K562 (cell line): ENCODE measurements around the gene HNRNPA2B1. TPM values are rescaled to one million over a fixed set of nuclear protein-coding genes. Genes with fewer than 3 reads are reported as not detected.
A peak's percentile ranks its signal among the peaks of the same experiment; 100 is the strongest.

Source experiments
- ATAC-seq: fragments of 200-7000 bp; cut with Tn5 transposase; 3 replicates; pipeline ENCODE4 v1.9.1; 2020; ENCODE audit warnings: moderate library complexity
- BruUV-seq: library from RNA; stranded (reverse); fragments of 400-500 nt; replicated peaks from 2 replicates; lab custom pipeline; 2021; lab: Mats Ljungman, UMichigan
- CTCF ChIA-PET: fragments of 300-600 bp; formaldehyde crosslinking; extraction: SDS; loops from one replicate; lab custom pipeline; 2021; ENCODE audit warnings: low intra/inter-chr PET ratio; lab: Yijun Ruan, JAX
- POLR2A ChIA-PET: fragments of 300-600, 350-650 bp; sonication (Branson Sonifier 250); formaldehyde crosslinking; extraction: SDS; loops from one replicate; lab custom pipeline; 2021; ENCODE audit warnings: antibody characterized with exemption, inconsistent platforms; lab: Yijun Ruan, JAX
- DNase-seq, 4 experiments: peaks; one replicate each; pipeline versions ENCODE4 v3.0.0 to v3.0.0-alpha.2; 2011 to 2018; ENCODE audit warnings: low spot score in 3 of 4, mixed read lengths in 3 of 4; ENCODE audit errors: extremely low read depth in 1 of 4
- FAIRE-seq: peaks from 2 replicates; lab custom pipeline; 2011; peaks lifted over from hg19 to GRCh38; lab: Jason Lieb, UNC
- H2AFZ ChIP-seq: 2 replicates; pipeline ENCODE4 v1.6.0; 2011; ENCODE audit warnings: low read depth, low read length, control low read depth, inconsistent platforms
- H3K27ac ChIP-seq: fragments of 200-600 bp; 3 replicates; pipeline ENCODE4 v1.8.0; 2011; ENCODE audit warnings: low read depth, mild to moderate bottlenecking, control low read depth, inconsistent platforms, low read length, moderate library complexity, mixed read lengths; ENCODE audit errors: extremely low read depth
- H3K27me3 ChIP-seq, 2 experiments: fragments of 300-600 bp in 1 of 2; 2 replicates in 1 of 2; 3 replicates in 1 of 2; pipeline versions ENCODE4 v1.6.0 to v1.8.0; 2011; ENCODE audit warnings: inconsistent platforms in 2 of 2, low read length in 2 of 2, mild to moderate bottlenecking in 1 of 2, mixed read lengths in 1 of 2, moderate library complexity in 1 of 2; ENCODE audit not compliant: control insufficient read depth in 2 of 2, insufficient read depth in 2 of 2
- H3K36me3 ChIP-seq: fragments of 300-600 bp; 3 replicates; pipeline ENCODE4 v1.8.0; 2011; ENCODE audit warnings: mild to moderate bottlenecking, low read length, inconsistent platforms; ENCODE audit not compliant: control insufficient read depth, insufficient read depth
- H3K4me1 ChIP-seq, 2 experiments: fragments of 200-600 bp in 1 of 2; replicated peaks in 1 of 2; 2 replicates in 1 of 2; 3 replicates in 1 of 2; pipeline versions ENCODE4 v1.5.1 to v1.8.0; 2011; ENCODE audit warnings: inconsistent platforms in 2 of 2, low read length in 2 of 2, mild to moderate bottlenecking in 1 of 2, mixed read lengths in 1 of 2, moderate library complexity in 1 of 2; ENCODE audit not compliant: control insufficient read depth in 2 of 2, insufficient read depth in 2 of 2
- H3K4me2 ChIP-seq: 2 replicates; pipeline ENCODE4 v1.6.1; 2011; ENCODE audit warnings: low read length, control low read depth, inconsistent platforms, mixed read lengths; ENCODE audit not compliant: insufficient read depth
- H3K4me3 ChIP-seq: fragments of 200-600 bp; sonication (generic), shearing (Covaris generic); 2 replicates; pipeline ENCODE4 v1.5.1; 2016; ENCODE audit warnings: control low read depth, inconsistent platforms
- H3K79me2 ChIP-seq: fragments of 200-600 bp; 3 replicates; pipeline ENCODE4 v1.8.0; 2011; ENCODE audit warnings: low read length, inconsistent platforms; ENCODE audit not compliant: control insufficient read depth, insufficient read depth
- H3K9ac ChIP-seq, 2 experiments: 2 replicates each; pipeline versions ENCODE4 v1.6.0 to v1.6.1; 2011; ENCODE audit warnings: low read depth in 2 of 2, low read length in 2 of 2, control low read depth in 1 of 2, inconsistent platforms in 1 of 2, mild to moderate bottlenecking in 1 of 2, mixed read lengths in 1 of 2; ENCODE audit not compliant: insufficient read depth in 1 of 2
- H3K9me1 ChIP-seq: one replicate; pipeline ENCODE4 v1.6.0; 2011; ENCODE audit warnings: inconsistent platforms, mild to moderate bottlenecking, low read length, moderate library complexity; ENCODE audit not compliant: control insufficient read depth, insufficient read depth
- H3K9me3 ChIP-seq: replicated peaks from 2 replicates; pipeline ENCODE4 v1.5.1; 2011; ENCODE audit warnings: low read depth, low read length, inconsistent platforms; ENCODE audit not compliant: control insufficient read depth, insufficient read depth
- H4K20me1 ChIP-seq: replicated peaks from 2 replicates; pipeline ENCODE4 v1.6.1; 2011; ENCODE audit warnings: low read length, inconsistent platforms, mixed read lengths; ENCODE audit not compliant: control insufficient read depth, insufficient read depth
- ARID3A ChIP-seq: IDR thresholded peaks from 2 replicates; pipeline ENCODE4 v1.6.1; 2012; ENCODE audit warnings: low read depth, low read length, improper control_type of control experiment, borderline replicate concordance
- CHD2 ChIP-seq: IDR thresholded peaks from 2 replicates; pipeline ENCODE4 v1.6.1; 2011; ENCODE audit warnings: low read depth, low read length
- CREB3L1 ChIP-seq: fragments of 450-650 bp; IDR thresholded peaks from 2 replicates; pipeline ENCODE4 v1.6.1; 2014; ENCODE audit warnings: low read depth, mild to moderate bottlenecking, moderate library complexity, borderline replicate concordance
- ELF1 ChIP-seq: fragments of 200-800 bp; sonication (Bioruptor generic); IDR thresholded peaks from 2 replicates; pipeline ENCODE4 v1.6.1; 2016; ENCODE audit warnings: missing genetic modification characterization, missing compliant biosample characterization
- ETS1 ChIP-seq: conservative IDR thresholded peaks from 2 replicates; pipeline ENCODE4 v1.6.1; 2011; ENCODE audit warnings: low read depth, mild to moderate bottlenecking, low read length; ENCODE audit not compliant: control insufficient read depth
- GTF2E2 ChIP-seq: fragments of 200-800 bp; sonication (Bioruptor generic); IDR thresholded peaks from 2 replicates; pipeline ENCODE4 v1.6.1; 2016; ENCODE audit warnings: missing genetic modification characterization, missing compliant biosample characterization
- KLF10 ChIP-seq: fragments of 250-450 bp; sonication (Bioruptor Pico); IDR thresholded peaks from 2 replicates; pipeline ENCODE4 v1.6.1; 2021; ENCODE audit warnings: matching md5 sums
- MCM3 ChIP-seq: fragments of 450-650 bp; IDR thresholded peaks from 2 replicates; pipeline ENCODE4 v1.6.1; 2016
- MLLT1 ChIP-seq, 2 experiments: fragments of 450-650 bp; IDR thresholded peaks; 2 replicates each; pipeline ENCODE4 v1.6.1; 2016
- NFE2 ChIP-seq: IDR thresholded peaks from 2 replicates; pipeline ENCODE4 v1.6.1; 2014; ENCODE audit warnings: antibody characterized with exemption, low read depth
- NR3C1 ChIP-seq: sonication (generic); formaldehyde crosslinking; IDR thresholded peaks from 2 replicates; pipeline ENCODE4 v1.8.1; 2022; ENCODE audit warnings: missing genetic modification reagents
- OTX1 ChIP-seq: fragments of 450-650 bp; formaldehyde crosslinking; IDR thresholded peaks from 2 replicates; pipeline ENCODE4 v1.4.0; 2022; ENCODE audit warnings: mild to moderate bottlenecking
- SMARCA5 ChIP-seq: fragments of 450-650 bp; IDR thresholded peaks from 2 replicates; pipeline ENCODE4 v1.6.1; 2016
- TARDBP ChIP-seq: fragments of 450-650 bp; IDR thresholded peaks from 2 replicates; pipeline ENCODE4 v1.6.1; 2016
- TEAD2 ChIP-seq: fragments of 450-650 bp; IDR thresholded peaks from 2 replicates; pipeline ENCODE4 v1.6.1; 2016; ENCODE audit warnings: missing genetic modification characterization, control low read depth, missing compliant biosample characterization
- ZNF12 ChIP-seq: sonication (generic); formaldehyde crosslinking; IDR thresholded peaks from 2 replicates; pipeline ENCODE4 v1.4.0; 2020; ENCODE audit warnings: mild to moderate bottlenecking, missing genetic modification reagents
- ZNF140 ChIP-seq: fragments of 250-450 bp; sonication (Bioruptor Pico); IDR thresholded peaks from 2 replicates; pipeline ENCODE4 v1.8.0; 2021; ENCODE audit warnings: moderate library complexity, mild to moderate bottlenecking, inconsistent platforms
- ZSCAN29 ChIP-seq: fragments of 450-650 bp; IDR thresholded peaks from 2 replicates; pipeline ENCODE4 v1.6.1; 2017
- WGBS: fragments of 100-300 bp; shearing (Covaris generic); methylation state at CpG from one replicate; pipeline ENCODE4 v1.1.6; 2016; ENCODE audit warnings: low coverage, mixed read lengths; ENCODE audit not compliant: insufficient coverage; ENCODE audit errors: missing lambda C conversion rate; 5-methylcytosine and 5-hydroxymethylcytosine counted together
- in situ Hi-C: fragments of 300-500 bp; cut with MboI; formaldehyde crosslinking; loops from 4 replicates; pipeline ENCODE4 v1.15.0; 2018; ENCODE audit warnings: inconsistent platforms, mixed read lengths
- intact Hi-C: fragments of 100-400 bp; cut with micrococcal nuclease; formaldehyde crosslinking; loops from 2 replicates; pipeline ENCODE4 v1.14.2; 2022
- polyA plus RNA-seq, 8 experiments: library from polyadenylated mRNA; depleted of rRNA in 4 of 8; stranded (reverse) in 5 of 8; unstranded in 3 of 8; fragments of >200 nt; fragmentation: Nextera tagmentation in 2 of 8; fragmentation: Illumina TruSeq in 1 of 8; extraction: Ambion mirVana in 2 of 8; extraction: Trizol in 1 of 8; gene quantifications; 2 replicates each; pipeline versions ENCODE4 v1.2.1 to v1.2.3, GENCODE V29; 2011 to 2014; ENCODE audit warnings: inconsistent platforms in 1 of 8, missing spikeins in 1 of 8
- total RNA-seq, 7 experiments: library from RNA; depleted of rRNA in 6 of 7; stranded (reverse); fragments of >200 nt in 6 of 7; fragmentation: Illumina TruSeq in 2 of 7; extraction: Trizol in 2 of 7; gene quantifications; 2 replicates each; pipeline versions ENCODE4 v1.2.1 to v1.2.3, GENCODE V29; 2011 to 2021; ENCODE audit warnings: low replicate concordance in 1 of 7

Gene HNRNPA2B1
- total and polyA plus RNA-seq, 9 of the 15 experiments (the other 6 are each of a cell fraction or from before 2014, with no cell fraction given): 630 to 1,989 (median 865) TPM

- Histone ChIP-seq H3K4me2 (peak overlapping the region; percentile 91), H3K9me1 (no peaks in the 10 kb centered on the region), H3K27ac (peak overlapping the region; percentile 62; the same call in 2 of the 3 replicates), H3K4me1 (peaks cover 28 to 36% of the 10 kb centered on the region in 2 experiments), H3K36me3 (no peaks in the 10 kb centered on the region; the same call in 2 of the 3 replicates), H3K27me3 (no peaks in the 10 kb centered on the region), H3K9ac (peak overlapping the region; percentile 59 to 87), H4K20me1 (peaks cover 9% of the 10 kb centered on the region; the same call in 1 of the 2 replicates), H3K9me3 (no peaks in the 10 kb centered on the region), H3K79me2 (peaks cover 45% of the 10 kb centered on the region), H3K4me3 (peak overlapping the region; percentile 75), H2AFZ (peak overlapping the region; percentile 97)
- POLR2A ChIA-PET: interaction anchor here (0.5 to 2.5 kb wide), 12 partner anchors 9 to 209 kb away, joined by 3 to 13 read pairs (median 4); partner anchors contain the start of genes CBX3, HNRNPA2B1 and SNX10
- CTCF ChIA-PET: interaction anchor here (1.3 kb wide), 1 partner anchor 49 kb away, joined by 4 read pairs; the partner anchor contains the start of gene HNRNPA2B1
- intact Hi-C loops: no loop called here
- ATAC-seq (no peak), FAIRE-seq (no peak), DNase-seq (no peak)
- BruUV-seq: no TSS peak
- WGBS: 62% methylated on average over 10 of the region's 10 CpGs
- in situ Hi-C loops: no loop called here
- TF ChIP-seq ELF1 (tag): no peak
- TF ChIP-seq ZSCAN29: no peak
- TF ChIP-seq ZNF12: no peak
- no peak for TF ChIP-seq SMARCA5
- no peak for TF ChIP-seq NFE2
- no peak for TF ChIP-seq TEAD2 (tag)
- 0 out of 2 replicates have a peak, but pooled peaks have one; percentile 68 for TF ChIP-seq OTX1 (CRISPR knock-in tag)
- no peak for TF ChIP-seq KLF10 (CRISPR knock-in tag)
- no peak for TF ChIP-seq TARDBP
- TF ChIP-seq ZNF140 (CRISPR knock-in tag): no peak
- TF ChIP-seq MCM3: no peak
- no peak for TF ChIP-seq ARID3A
- TF ChIP-seq ETS1: no peak
- TF ChIP-seq CREB3L1: no peak
- TF ChIP-seq MLLT1 (IDR thresholded peaks at IDR 0.05): peak in 1 of 2 experiments; percentile 46; a peak in 1 of 4 replicates
- TF ChIP-seq GTF2E2 (tag): 0 out of 2 replicates have a peak, but pooled peaks have one; percentile 28
- TF ChIP-seq NR3C1 (CRISPR knock-in tag): no peak
- TF ChIP-seq CHD2: no peak
Measured at GRCh38 chr7:26151650-26151952, 48.9 kb downstream of the HNRNPA2B1 start.
